H7 (cell line): ENCODE data around the gene GPX7. TPM values are rescaled to one million over a fixed set of nuclear protein-coding genes. Genes with fewer than 3 reads are reported as not detected.

Source experiments
- DNase-seq: peaks from one replicate; pipeline ENCODE4 v3.0.0; 2012
- H3K27me3 ChIP-seq: 2 replicates; pipeline ENCODE4 v1.6.0; 2011; ENCODE audit warnings: mild to moderate bottlenecking, low read length; ENCODE audit not compliant: control insufficient read depth, insufficient read depth
- H3K36me3 ChIP-seq: replicated peaks from 2 replicates; pipeline ENCODE4 v1.5.1; 2011; ENCODE audit warnings: low read length; ENCODE audit not compliant: control insufficient read depth, insufficient read depth
- H3K4me3 ChIP-seq: 2 replicates; pipeline ENCODE4 v1.5.1; 2011; ENCODE audit warnings: low read depth, mild to moderate bottlenecking, control low read depth, low read length, moderate library complexity; ENCODE audit not compliant: insufficient read depth
- total RNA-seq: library from RNA; depleted of rRNA; stranded (reverse); fragments of >200 nt; shearing (Covaris generic); gene quantifications from 2 replicates; pipeline ENCODE4 v1.2.3, GENCODE V29; 2014; rRNA removed

Gene GPX7
- total RNA-seq, 1 experiment from 2014 or later = 27.2 TPM

DNA sequence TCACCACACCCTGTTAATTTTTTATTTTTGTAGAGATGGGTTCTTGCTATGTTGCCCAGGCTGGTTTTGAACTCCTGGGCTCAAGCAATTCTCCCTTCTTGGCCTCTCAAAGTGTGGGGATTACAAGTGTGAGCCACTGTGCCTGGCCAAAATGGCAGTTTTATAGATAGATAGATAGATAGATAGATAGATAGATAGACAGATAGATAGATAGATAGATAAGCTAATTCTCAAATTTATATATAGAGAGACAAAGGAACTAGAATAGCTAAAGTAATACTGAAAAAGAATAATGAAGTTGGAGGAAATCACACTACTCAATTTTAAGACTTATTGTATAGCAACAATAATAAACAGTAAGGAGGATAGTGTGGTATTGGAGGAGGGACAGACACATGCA, 51.9 kb downstream of the GPX7 start:
- Histone ChIP-seq H3K27me3 (no peaks in the 10 kb centered on the region; the same call in 1 of the 2 replicates), H3K4me3 (no peak overlapping the region), H3K36me3 (no peaks in the 10 kb centered on the region)
- DNase-seq = no peak

- DNase-seq = no peak
- H3K4me3 ChIP-seq = no peak overlapping the region
- no peaks in the 10 kb centered on the region for H3K27me3 ChIP-seq
- no peaks in the 10 kb centered on the region for H3K36me3 ChIP-seq
Observed at GRCh38 chr1:52657702-52658101, 55.5 kb downstream of the GPX7 start.

Other genes with a start within 250 kb of the GPX7 start
- 20.5 and 28.5 TPM in 2 replicates for gene CC2D1B, start 236.2 kb upstream of the GPX7 start, total RNA-seq
- 94.3 and 95.0 TPM in 2 replicates for gene ORC1, start 197.9 kb upstream of the GPX7 start, total RNA-seq
- 24.1 and 33.5 TPM in 2 replicates for gene PRPF38A, start 197.8 kb upstream of the GPX7 start, total RNA-seq
- 52.4 and 64.6 TPM in 2 replicates for gene TUT4, start 49.3 kb upstream of the GPX7 start, total RNA-seq
- 0.18 and 1.3 TPM in 2 replicates for gene SHISAL2A, start 30.8 kb downstream of the GPX7 start, total RNA-seq
- 23.3 and 30.0 TPM in 2 replicates for gene COA7, start 96.0 kb downstream of the GPX7 start, total RNA-seq
- gene ZYG11B, start 124.1 kb downstream of the GPX7 start, total RNA-seq = 31.6 and 45.2 TPM in 2 replicates
- 6.8 and 14.0 TPM in 2 replicates for gene ZYG11A, start 240.4 kb downstream of the GPX7 start, total RNA-seq